Skeletal muscle satellite cell (primary cell): ENCODE measurements around the gene DCUN1D3.

Experiments
- H3K27me3 ChIP-seq: 2 replicates; pipeline ENCODE4 v1.7.0; 2013; ENCODE audit warnings: low read length; ENCODE audit not compliant: control insufficient read depth, insufficient read depth
- H3K36me3 ChIP-seq: 2 replicates; pipeline ENCODE4 v1.7.0; 2013; ENCODE audit warnings: mild to moderate bottlenecking, control low read depth, low read length; ENCODE audit not compliant: insufficient read depth
- H3K4me1 ChIP-seq: 2 replicates; pipeline ENCODE4 v1.7.0; 2013; ENCODE audit warnings: low read length; ENCODE audit not compliant: control insufficient read depth, insufficient read depth
- H3K4me2 ChIP-seq: 2 replicates; pipeline ENCODE4 v1.7.0; 2013; ENCODE audit warnings: mild to moderate bottlenecking, low read length
- H3K4me3 ChIP-seq: 2 replicates; pipeline ENCODE4 v1.7.0; 2013; ENCODE audit warnings: low read length
- H3K9ac ChIP-seq: 2 replicates; pipeline ENCODE4 v1.7.0; 2013; ENCODE audit warnings: mild to moderate bottlenecking, low read depth, low read length, moderate library complexity
- H3K9me3 ChIP-seq: replicated peaks from 2 replicates; pipeline ENCODE4 v1.7.0; 2013; ENCODE audit warnings: mild to moderate bottlenecking, control low read depth, low read length

DCUN1D3 gene

GRCh38 chr16:20916942-20917341 lies 16.8 kb upstream of the DCUN1D3 start:
- Histone ChIP-seq H3K4me2 (no peak overlapping the region), H3K36me3 (peaks cover 5% of the 10 kb centered on the region), H3K9ac (no peak overlapping the region), H3K9me3 (no peaks in the 10 kb centered on the region), H3K4me1 (peaks cover 34% of the 10 kb centered on the region), H3K4me3 (no peak overlapping the region), H3K27me3 (no peaks in the 10 kb centered on the region)

- Histone ChIP-seq H3K27me3 (no peaks in the 10 kb centered on the region), H3K9ac (no peak overlapping the region), H3K36me3 (peaks cover 5% of the 10 kb centered on the region), H3K4me1 (peaks cover 41% of the 10 kb centered on the region), H3K4me2 (no peak overlapping the region), H3K4me3 (no peak overlapping the region), H3K9me3 (no peaks in the 10 kb centered on the region)
These were observed 16.1 kb upstream of the DCUN1D3 start for GRCh38 chr16:20916289-20916688.

GRCh38 chr16:20911361-20911760 lies 11.2 kb upstream of the DCUN1D3 start:
- Histone ChIP-seq H3K27me3 (no peaks in the 10 kb centered on the region), H3K4me2 (peak overlapping the region; percentile 67), H3K36me3 (no peaks in the 10 kb centered on the region), H3K9me3 (no peaks in the 10 kb centered on the region), H3K9ac (peak overlapping the region; percentile 70), H3K4me3 (peak overlapping the region; percentile 23), H3K4me1 (peaks cover 66% of the 10 kb centered on the region)

- H3K4me1 ChIP-seq: peaks cover 71% of the 10 kb centered on the region
- no peaks in the 10 kb centered on the region for H3K27me3 ChIP-seq
- peak overlapping the region; percentile 70 for H3K9ac ChIP-seq
- no peaks in the 10 kb centered on the region for H3K9me3 ChIP-seq
- no peaks in the 10 kb centered on the region for H3K36me3 ChIP-seq
- peak overlapping the region; percentile 67 for H3K4me2 ChIP-seq
- H3K4me3 ChIP-seq: peak overlapping the region; percentile 23
These were observed 10.7 kb upstream of the DCUN1D3 start for GRCh38 chr16:20910781-20911321.

GRCh38 chr16:20906341-20907255 lies 6.4 kb upstream of the DCUN1D3 start:
- peak overlapping the region; percentile 75 for H3K4me2 ChIP-seq
- no peaks in the 10 kb centered on the region for H3K27me3 ChIP-seq
- peak overlapping the region; percentile 58 for H3K4me3 ChIP-seq
- peak overlapping the region; percentile 80 for H3K9ac ChIP-seq
- H3K36me3 ChIP-seq: no peaks in the 10 kb centered on the region
- peaks cover 83% of the 10 kb centered on the region for H3K4me1 ChIP-seq
- no peaks in the 10 kb centered on the region for H3K9me3 ChIP-seq

GRCh38 chr16:20905576-20905975 lies 5.4 kb upstream of the DCUN1D3 start:
- no peaks in the 10 kb centered on the region for H3K27me3 ChIP-seq
- no peaks in the 10 kb centered on the region for H3K9me3 ChIP-seq
- H3K4me3 ChIP-seq: peak overlapping the region; percentile 58
- peak overlapping the region; percentile 75 for H3K4me2 ChIP-seq
- H3K9ac ChIP-seq: peak overlapping the region; percentile 80
- no peaks in the 10 kb centered on the region for H3K36me3 ChIP-seq
- H3K4me1 ChIP-seq: peaks cover 79% of the 10 kb centered on the region

GRCh38 chr16:20904507-20905081 lies 4.4 kb upstream of the DCUN1D3 start:
- Histone ChIP-seq H3K9ac (peak overlapping the region; percentile 80), H3K36me3 (no peaks in the 10 kb centered on the region), H3K4me2 (peak overlapping the region; percentile 44), H3K4me3 (peak overlapping the region; percentile 3), H3K4me1 (peaks cover 70% of the 10 kb centered on the region), H3K9me3 (no peaks in the 10 kb centered on the region), H3K27me3 (no peaks in the 10 kb centered on the region)

GRCh38 chr16:20903899-20904506 lies 3.8 kb upstream of the DCUN1D3 start:
- Histone ChIP-seq H3K4me3 (no peak overlapping the region), H3K36me3 (no peaks in the 10 kb centered on the region), H3K9me3 (no peaks in the 10 kb centered on the region), H3K4me2 (peak overlapping the region; percentile 44), H3K27me3 (no peaks in the 10 kb centered on the region), H3K9ac (peak overlapping the region; percentile 80), H3K4me1 (peaks cover 70% of the 10 kb centered on the region)

GRCh38 chr16:20903116-20903898 lies 3.1 kb upstream of the DCUN1D3 start:
- H3K27me3 ChIP-seq: no peaks in the 10 kb centered on the region
- no peaks in the 10 kb centered on the region for H3K9me3 ChIP-seq
- peaks cover 71% of the 10 kb centered on the region for H3K4me1 ChIP-seq
- no peaks in the 10 kb centered on the region for H3K36me3 ChIP-seq
- H3K4me2 ChIP-seq: peak overlapping the region; percentile 44
- H3K9ac ChIP-seq: no peak overlapping the region
- no peak overlapping the region for H3K4me3 ChIP-seq

- no peaks in the 10 kb centered on the region for H3K27me3 ChIP-seq
- peak overlapping the region; percentile 93 for H3K4me2 ChIP-seq
- H3K36me3 ChIP-seq: peaks cover 5% of the 10 kb centered on the region
- H3K4me1 ChIP-seq: peaks cover 71% of the 10 kb centered on the region
- H3K9ac ChIP-seq: no peak overlapping the region
- peak overlapping the region; percentile 90 for H3K4me3 ChIP-seq
- H3K9me3 ChIP-seq: no peaks in the 10 kb centered on the region
These were observed 2.3 kb upstream of the DCUN1D3 start for GRCh38 chr16:20902426-20902825.
